NCI-H82 (cell line): ENCODE results near the gene SLC4A5.
"Not testable (repeated sequence)": the region's sequence is repeated elsewhere in the genome, so short reads cannot be mapped to it uniquely, and the experiment has no call there.

Source experiments
- DNase-seq: peaks from one replicate; lab custom pipeline; 2025; lab: John Stamatoyannopoulos, UW

SLC4A5 gene

DNA sequence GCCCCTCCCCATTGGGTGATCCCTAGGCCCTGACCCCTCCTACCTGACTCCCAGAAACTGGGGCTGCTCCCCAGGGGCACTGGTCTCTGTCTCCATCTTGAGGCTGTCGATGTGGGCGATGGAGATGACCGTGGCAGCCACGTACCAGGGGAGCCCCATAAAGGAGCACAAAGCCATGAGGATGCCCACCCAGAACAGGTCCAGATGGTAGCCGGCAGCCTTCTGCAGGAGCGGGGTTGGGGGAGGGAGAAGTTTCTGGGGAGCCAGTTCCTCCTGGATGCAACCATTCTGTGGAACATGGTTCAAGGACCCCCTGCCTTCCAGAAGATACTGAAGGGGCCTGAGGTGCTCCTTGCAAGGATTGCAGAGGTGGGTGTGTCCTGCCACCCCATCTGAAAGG lies 110.8 kb downstream of the SLC4A5 start:
- no peak for DNase-seq

DNA sequence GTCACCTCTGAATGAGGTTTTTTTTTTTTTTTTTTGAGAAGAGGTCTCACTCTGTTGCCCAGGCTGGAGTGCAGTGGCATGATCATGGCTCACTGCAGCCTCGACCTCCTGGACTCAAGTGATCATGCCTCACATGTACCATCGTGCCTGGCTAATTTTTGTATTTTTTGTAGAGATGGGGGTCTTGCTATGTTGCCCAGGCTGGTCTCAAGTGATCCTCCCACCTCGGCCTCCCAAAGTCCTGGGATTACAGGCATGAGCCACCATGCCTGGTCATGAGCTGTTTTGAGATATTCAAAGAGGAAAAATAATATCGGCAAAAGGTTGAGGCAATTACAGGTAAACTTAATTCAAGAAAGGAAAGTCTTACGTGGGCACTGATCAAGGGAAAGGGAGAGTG lies 113.4 kb downstream of the SLC4A5 start:
- DNase-seq: not testable (repeated sequence)

DNA sequence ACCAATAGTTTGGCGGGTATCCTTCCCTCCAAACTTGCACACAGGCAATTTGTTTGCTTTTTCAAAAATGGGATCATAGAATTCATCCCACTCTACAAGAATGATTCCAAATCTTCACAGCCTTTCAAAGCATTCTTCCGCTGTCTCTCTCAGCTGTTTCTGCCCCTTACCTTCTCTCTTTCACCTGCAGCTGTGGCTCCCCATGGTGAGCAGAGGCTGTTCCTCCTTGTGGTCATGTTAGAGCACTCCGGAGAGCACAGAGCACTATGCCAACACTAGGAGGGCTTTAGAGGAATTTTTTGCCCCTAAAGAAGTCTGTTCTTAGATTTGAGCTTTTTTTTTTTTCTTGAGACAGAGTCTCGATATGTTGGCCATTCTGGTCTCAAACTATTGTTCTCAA lies 114.4 kb downstream of the SLC4A5 start:
- no peak for DNase-seq

DNA sequence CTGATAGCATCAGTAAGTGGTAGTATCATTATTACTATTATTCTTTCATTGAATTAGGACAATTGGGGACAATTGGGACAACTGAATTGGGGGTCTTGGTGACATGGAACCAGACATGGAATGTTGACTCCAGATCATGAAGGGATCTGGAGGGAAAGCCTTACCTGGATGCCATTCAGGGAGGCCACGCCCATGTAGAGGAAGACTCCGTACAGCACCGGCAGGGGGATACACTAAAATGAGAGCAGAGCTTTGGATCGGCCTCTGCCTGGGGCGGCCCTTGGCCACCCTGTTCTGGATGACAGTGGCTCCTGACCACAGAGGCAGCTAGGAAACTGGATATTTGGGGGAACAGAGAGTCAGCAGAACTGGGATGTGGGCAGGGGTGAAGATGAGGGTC lies 115.6 kb downstream of the SLC4A5 start:
- no peak for DNase-seq

DNA sequence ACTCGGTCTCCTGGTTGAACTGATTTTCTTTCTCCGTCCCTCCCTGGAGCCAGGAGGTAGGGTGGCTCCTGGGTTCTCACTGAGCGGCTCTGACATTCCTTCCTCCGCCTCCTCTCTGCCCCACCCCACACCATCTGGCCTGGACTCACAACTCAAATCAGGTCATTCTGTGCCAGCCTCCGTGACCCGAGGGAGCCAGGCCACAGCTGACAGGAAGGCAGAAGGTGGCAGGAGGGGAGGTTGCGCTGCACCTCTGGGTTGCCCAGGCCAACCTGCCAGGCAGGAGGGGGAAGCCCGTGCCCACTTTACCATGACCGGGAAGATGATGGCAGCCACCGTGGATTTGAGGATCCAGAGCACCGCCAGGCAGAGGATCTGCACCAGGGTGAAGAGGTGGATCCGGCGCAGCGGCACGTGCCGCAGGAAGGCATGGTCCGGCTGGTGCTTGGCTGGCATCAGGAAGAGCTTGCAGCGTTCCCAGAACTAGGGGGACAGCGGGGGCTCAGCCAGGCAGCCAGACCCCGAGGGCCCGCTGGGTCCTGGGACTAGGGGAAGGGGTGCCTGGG lies 116.5 kb downstream of the SLC4A5 start:
- DNase-seq: peak; percentile 75

DNA sequence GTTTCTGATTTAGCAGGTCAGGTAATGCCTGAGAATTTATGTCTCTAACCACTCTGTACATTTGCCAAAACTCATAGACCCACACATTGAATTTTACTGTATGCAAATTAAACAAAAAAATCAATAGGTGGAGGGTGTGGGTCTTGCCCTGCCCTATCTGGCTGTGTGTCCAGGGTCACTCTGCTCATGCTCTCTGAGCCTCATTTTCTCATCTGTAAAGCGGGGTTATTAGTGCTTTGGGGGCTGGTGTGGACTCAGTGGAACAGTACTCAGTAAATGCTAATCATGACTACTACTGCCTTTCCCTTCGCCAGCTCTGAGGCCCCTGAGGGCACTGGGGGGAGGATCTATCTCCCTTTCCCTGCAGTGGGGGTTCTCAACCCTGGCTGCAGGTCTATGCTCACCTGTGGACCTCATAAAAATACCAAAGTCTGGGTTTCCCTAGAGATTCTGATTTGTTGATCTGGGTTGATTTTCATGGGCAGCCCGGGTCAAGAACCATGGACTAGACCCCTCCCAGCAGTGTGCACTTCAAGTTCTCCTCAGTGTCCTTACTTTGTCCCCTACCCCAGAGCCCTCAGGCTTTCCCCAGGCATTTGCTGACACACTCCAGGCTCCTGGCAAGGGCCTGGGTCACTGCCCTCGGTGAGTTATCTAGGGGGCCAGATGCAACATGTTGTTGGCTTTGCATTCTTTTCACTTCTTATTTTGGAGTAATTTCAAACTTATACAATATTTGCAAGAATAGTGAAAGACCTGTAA lies 117.3 kb downstream of the SLC4A5 start:
- DNase-seq: no peak

DNA sequence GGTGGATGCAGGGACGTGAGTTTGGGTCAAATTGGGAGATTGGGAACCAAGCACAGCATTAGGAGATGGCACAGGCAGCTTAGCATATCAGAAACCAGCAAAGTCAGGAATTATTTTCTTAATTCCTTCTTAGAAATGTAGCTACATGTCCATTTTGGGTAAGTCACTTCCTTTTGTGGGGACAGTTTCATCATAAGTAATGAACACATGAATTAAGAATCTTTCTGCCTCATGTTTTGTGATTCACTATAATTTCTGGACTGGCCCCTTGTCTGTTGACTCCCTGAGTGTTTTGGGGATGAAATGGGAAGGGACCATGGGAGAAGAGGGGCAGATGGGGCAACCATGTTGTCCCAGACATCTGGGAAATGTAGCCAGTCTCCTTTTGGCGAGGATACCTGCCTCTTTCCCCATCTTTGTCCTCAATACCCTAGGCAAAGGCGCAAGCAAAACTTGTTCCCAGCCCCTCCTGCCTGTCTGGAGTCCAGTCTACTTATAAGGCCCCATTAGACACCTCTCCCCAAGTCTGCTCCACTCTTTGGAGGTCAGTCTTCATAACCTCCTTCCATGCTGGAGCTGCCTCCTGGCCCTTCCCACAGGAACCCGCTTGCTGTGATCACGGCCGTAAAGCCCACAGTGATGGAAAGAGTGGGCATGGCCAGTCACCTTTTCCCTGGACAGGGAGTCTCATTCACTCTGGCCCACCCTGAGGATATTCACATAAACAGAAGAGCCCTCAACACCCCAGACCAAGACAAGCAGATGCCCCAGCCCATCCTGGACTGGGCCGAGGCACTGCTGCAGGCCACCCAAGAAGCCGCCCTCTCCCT lies 119.1 kb downstream of the SLC4A5 start:
- no peak for DNase-seq

DNA sequence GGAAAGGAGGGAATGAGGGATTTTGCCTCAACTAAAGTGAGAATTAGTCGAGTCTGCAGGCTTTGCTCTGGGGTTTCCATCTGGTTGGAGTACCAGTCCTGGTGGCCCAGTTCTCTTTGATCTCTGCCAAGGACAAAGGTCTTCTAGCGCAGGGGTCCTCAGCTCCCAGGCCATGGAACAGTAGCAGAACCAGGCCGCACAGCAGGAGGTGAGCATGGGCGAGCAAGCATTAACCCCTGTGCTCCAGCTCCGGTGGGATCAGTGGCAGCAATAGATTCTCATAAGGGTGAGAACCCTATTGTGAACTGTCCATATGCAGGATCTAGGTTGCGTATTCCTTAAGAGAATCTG lies 120.9 kb downstream of the SLC4A5 start:
- no peak for DNase-seq

DNA sequence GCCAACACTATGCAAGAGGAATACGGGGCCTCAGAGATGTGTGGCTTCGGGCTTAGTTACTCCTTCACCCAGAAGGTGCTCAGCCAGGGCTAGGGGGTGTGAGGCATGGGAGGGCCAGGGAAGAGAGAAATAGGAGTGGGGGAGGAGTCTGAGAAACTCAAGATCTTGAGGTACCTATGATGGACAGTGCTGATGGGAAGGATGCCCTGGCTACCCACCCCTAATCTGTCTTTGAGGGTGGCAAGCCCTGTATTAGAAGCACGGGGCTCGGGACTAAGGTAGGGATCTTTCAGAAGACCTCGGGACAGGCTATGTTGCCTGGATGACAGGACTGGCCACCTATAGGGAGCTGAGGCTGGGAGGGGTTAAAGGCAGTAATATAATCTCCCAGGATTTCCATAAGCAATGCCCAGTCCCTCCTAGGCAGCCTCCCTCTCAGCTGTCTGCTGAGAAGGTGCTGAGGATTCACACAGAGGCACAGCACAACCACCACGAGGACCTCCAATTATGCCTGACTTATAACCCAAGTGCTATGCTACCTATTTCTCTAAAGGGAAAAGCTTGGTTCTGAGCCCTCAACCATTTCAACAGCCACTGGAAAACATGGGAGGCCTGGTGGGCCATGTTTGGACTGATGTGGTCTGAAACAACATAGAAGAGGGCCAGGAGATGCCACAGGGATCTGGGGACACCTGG lies 121.5 kb downstream of the SLC4A5 start:
- DNase-seq: peak; percentile 47

DNA sequence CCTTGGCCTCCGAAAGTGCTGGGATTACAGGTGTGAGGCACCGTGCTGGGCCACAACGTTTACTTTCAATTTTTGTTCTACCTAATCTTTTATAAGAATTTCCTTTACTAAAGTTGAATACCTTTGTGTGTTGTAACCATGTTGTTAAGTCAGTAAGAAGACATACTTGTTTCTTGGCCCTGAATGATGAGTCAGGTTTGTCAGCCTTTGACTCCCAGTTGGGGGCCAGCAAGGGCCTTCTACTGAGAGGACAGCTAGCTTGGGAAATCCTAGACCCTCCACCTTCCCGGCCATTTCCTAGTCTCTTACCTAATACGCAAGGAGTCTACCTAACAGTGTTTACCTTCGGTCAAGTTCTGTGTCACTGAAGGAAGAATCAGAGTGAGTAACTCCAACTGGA lies 122.1 kb downstream of the SLC4A5 start:
- DNase-seq: no peak

DNA sequence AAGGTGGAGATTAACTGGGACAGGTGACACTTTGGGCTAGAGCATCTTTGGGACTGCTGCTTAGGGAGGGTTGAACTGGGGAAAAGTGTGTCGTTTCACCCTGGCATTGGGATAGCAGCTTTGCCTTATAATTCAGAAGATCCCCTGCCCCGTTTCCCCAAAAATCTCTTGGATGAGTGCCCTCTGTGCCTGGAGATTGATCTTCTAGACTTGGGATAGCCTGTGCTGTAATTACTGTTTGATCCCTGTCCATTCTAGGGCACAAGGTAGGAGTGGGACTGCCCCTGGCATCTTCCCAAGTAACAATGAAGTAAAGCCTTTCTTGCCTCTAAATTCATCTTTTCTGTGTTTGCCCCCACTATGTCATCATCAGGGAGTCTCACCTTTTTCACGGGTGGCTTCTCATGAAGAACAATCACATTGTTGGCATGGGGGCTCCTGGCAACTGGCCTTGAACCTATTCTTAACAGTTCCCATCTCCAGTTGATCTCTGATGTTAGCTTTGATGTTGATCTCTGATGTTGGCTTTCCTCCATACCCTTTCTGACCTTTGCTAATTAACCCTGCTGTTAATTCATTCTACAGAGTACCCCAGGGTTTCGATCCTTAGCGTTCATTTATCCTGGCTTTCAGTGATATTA lies 123.2 kb downstream of the SLC4A5 start:
- no peak for DNase-seq

DNA sequence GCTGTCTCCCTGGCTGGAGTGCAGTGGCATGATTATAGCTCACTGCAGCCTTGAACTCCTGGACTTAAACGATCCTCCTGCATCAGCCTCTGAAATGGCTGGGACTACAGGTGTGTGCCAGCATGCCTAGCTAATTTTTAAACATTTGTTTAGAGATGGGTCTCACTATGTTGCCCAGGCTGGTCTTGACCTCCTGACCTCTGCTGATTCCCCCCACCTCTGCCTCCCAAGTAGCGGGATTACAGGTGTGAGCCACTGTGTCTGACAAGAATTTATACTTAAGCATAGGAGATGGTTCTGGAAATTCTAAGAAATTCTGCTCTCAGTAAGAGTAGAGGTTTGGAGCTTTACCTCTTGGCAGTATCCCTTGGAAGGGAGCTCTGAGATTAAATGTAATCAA lies 126.6 kb downstream of the SLC4A5 start:
- DNase-seq: no peak

DNA sequence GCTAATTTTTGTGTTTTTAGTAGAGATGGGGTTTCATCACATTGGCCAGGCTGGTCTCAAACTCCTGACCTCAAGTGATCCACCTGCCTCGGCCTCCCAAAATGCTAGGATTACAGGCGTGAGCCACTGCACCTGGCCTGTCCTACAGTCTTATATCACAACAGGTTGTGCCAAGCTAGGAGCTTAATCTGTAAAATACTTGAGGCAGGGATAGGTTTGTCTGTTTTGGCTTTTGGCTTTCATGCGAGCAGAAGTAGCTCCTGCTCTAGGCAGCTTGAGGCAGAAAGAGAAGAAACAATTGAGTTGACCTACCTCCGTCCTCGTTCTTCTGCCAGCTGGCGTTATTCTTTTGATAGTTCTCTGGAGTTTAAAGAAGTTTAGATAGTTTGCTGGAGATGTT lies 127.4 kb downstream of the SLC4A5 start:
- DNase-seq: not testable (repeated sequence)

DNA sequence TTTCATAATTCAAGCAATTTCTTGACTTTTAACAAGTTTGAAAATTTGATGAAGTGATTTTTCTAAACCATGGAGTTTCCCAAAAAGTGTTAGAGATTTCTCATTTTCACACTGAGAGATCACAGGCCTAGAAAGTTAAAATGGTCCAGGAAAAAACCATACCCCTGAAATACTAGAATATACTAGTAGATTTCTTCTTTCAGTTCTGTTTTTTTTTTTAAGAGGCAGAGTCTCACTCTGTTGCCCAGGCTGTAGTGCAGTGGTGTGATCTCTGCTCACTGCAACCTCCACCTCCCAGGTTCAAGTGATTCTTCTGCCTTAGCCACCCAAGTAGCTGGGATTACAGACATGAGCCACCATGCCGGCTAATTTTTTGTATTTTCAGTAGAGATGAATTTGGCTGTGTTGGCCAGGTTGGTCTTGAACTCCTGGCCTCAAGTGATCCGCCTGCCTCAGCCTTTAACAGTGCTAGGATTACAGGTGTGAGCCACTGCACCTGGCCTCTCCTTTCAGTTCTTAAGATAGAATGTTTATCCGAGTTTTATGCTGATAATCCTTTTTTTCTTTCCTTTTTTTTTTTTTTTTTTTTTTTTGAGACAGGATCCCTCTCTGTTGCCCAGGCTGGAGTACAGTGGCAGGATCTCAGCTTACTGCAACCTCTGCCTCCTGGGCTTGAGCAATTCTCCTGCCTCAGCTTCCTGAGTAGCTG lies 130.4 kb downstream of the SLC4A5 start:
- no peak for DNase-seq

DNA sequence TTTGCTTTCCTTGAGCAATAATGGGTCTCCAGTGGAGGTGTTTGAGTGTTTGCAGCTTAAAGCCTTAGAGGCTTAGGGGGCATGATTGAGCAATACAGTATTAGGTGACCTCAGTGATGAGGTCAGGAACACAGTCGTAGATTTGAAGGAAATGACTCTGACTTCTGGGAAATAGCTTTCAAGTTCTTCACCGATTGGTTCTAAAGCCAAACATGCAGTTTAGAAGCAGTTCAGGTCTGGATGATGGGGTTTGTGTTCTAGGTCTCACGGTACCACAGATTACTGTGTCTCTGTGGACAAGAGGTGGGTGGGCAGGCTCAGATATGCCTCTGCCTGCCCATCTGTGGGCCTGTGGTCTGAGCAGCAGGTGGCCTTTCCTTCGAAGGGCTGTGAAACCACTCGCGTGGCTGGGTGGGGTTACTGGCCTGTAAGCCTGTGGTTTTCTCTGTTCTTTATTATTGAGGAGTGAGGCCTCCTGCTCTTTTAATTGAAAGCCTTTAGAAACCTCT lies 137.0 kb downstream of the SLC4A5 start:
- peak; percentile 45 for DNase-seq

DNA sequence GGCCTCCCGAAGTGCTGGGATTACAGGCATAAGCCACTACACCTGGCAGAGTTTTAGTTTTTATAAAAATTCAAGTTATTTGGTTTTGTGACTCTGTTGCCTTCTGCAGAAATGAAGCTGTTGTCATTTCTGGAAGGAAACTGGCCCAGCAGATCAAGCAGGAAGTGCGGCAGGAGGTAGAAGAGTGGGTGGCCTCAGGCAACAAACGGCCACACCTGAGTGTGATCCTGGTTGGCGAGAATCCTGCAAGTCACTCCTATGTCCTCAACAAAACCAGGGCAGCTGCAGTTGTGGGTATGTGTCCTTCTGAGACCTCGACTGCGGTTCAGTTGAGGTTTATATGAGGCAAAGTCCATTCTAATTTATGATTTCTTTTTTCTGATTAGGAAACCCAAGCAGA lies 137.6 kb downstream of the SLC4A5 start:
- DNase-seq: no peak

DNA sequence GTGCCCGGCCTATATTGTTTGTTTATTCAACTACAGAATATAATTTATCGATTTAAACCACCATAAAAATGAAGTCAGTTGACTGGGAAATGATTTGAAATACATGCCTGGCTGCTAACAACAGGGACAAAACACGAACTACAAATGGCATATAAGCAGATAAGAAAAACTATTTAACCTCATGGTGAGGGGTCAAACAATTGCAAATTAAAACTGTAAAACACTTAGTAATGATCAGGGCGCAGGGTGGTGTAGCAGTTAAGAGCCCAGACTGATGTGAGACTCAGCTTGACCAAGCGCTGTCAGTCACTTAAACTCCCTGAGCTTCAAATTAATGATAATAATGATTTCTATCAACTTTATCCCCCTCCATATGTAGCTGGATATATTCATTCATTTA lies 138.1 kb downstream of the SLC4A5 start:
- DNase-seq: no peak

DNA sequence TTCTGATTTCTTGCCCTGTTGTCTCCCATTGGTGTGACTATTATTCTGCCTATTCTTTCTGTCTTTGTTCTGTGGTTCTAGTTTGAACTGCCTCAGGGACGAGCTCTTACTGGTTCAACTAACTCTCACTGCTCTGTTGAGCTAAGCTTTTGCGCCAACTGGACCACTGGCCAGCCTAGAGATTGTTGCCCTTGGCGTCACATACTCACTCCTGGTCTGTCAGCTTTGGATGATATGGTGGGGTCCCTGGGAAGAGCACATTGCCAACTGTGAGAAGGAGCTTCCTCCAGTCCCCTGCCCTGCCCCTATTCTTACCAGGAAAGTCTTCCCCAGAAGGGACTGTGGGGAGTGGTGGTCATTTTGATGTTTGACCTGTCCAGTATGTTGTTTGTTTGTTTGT lies 138.8 kb downstream of the SLC4A5 start:
- no peak for DNase-seq

DNA sequence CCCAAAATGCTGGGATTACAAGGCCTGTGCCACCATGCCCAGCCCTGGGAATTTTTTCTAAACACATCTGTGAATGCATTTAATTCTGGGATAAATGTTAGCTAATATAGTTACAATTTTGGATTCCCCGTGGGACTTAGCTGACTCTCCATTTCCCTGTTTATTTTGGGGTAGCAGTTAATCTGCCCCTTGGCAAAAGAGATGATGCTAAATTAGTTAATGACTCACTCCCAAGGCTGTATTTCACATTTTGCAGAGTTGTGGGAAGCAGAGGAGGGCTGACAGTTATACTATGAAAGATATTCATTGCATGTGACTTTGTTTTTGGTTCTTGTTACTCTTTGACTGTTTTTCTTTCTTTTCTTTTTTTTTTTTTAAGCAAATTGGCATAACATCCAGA lies 141.6 kb downstream of the SLC4A5 start:
- DNase-seq: no peak

DNA sequence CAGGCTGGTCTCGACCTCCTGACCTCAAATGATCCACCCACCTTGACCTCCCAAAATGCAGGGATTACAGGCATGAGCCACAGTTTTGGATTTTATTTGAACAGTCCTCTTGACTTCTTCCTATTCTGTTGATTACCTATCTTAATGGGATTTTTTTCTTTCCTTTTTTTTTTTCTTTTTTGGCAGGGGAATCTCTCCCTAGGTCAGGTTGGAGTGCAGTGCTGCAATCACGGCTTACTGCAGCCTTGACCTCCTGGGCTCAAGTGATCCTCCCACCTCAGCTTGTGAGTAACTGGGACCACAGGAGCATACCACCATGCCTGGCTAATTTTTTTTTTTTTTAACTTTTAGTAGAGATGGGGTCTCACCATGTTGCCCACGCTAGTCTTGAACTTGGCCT lies 142.0 kb downstream of the SLC4A5 start:
- no peak for DNase-seq

DNA sequence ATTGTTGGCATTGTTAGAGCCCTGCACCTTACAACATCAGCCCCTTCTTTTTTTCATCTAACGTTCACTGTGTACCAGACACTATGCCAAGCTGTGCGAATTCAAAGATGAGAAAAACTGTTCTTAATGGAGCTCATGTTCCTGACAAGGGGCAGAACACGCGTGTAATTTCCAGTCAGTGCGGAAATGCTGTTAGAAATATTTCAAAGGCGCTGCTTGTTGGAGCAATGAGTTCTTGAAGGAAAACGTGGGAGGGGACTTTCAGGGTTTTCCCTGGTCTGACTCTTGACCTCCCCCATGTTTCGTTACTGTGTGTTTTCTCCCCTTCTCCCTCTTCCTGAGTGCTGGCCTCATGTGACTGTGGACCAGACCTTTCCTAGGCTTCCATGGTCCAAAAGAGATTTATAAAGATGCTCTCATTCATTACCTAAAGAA lies 143.3 kb downstream of the SLC4A5 start:
- DNase-seq: no peak
